ENCODE results near the gene VWA1. TPM values are rescaled to one million over a fixed set of nuclear protein-coding genes. Genes with fewer than 3 reads are reported as not detected.

The VWA1 gene
- total and polyA plus RNA-seq, 2 donors: 5.1 to 16.8 TPM

DNA sequence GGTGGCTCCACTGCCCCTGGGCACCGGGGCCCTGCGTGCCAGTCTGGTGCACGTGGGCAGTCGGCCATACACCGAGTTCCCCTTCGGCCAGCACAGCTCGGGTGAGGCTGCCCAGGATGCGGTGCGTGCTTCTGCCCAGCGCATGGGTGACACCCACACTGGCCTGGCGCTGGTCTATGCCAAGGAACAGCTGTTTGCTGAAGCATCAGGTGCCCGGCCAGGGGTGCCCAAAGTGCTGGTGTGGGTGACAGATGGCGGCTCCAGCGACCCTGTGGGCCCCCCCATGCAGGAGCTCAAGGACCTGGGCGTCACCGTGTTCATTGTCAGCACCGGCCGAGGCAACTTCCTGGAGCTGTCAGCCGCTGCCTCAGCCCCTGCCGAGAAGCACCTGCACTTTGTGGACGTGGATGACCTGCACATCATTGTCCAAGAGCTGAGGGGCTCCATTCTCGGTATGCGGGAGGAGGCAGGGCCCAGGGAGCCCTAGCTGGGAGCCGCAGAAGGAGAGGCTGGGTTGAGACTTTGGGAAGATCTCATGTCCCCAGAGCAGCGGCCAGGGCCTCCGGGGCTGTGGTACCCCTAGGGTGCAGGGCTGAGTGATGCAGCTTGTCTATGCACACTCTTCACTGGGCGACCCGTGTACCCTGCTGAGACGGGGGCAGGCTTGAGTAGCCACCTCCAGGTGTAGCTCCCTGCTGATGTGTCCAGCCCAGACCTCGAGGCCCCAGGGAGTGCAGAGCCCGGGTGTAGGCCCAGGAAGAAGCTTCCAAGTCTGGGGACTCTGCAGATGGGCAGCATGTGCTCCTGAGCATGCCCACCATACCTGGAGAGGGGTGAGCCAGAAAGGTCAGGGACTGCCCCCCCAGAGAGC, 1.8 kb downstream of the VWA1 start:
- Histone ChIP-seq H3K36me3 (ENCODE audit: control insufficient read depth in 2 of 2, insufficient read depth in 2 of 2, low read length in 1 of 2) (no peaks in the 10 kb centered on the region), H3K9me3 (ENCODE audit: control insufficient read depth in 2 of 2, insufficient read depth in 1 of 2, low read length in 1 of 2) (peaks cover 0 to 12% of the 10 kb centered on the region in 2 donors), H3K27me3 (ENCODE audit: control insufficient read depth in 2 of 2, insufficient read depth in 1 of 2, low read length in 1 of 2) (peaks cover 32 to 80% of the 10 kb centered on the region in 2 donors), H3K27ac (ENCODE audit: low read depth in 1 of 2, low read length in 1 of 2) (no peak overlapping the region), H3K4me1 (ENCODE audit: control insufficient read depth in 2 of 2, insufficient read depth in 2 of 2, low read length in 2 of 2) (peaks cover 10 to 31% of the 10 kb centered on the region in 2 donors), H3K4me3 (ENCODE audit: low read length in 2 of 2) (no peak overlapping the region)
- WGBS: 94% methylated on average over 31 of the region's 31 CpGs
- DNase-seq (ENCODE audit: low read depth in 6 of 9, low spot score in 9 of 9): no peak

GRCh38 chr1:1437904-1438376, 2.5 kb downstream of the VWA1 start:
- H3K4me3 ChIP-seq (ENCODE audit: low read length in 2 of 2): no peak overlapping the region
- 83% methylated on average over 11 of the region's 11 CpGs for WGBS

DNA sequence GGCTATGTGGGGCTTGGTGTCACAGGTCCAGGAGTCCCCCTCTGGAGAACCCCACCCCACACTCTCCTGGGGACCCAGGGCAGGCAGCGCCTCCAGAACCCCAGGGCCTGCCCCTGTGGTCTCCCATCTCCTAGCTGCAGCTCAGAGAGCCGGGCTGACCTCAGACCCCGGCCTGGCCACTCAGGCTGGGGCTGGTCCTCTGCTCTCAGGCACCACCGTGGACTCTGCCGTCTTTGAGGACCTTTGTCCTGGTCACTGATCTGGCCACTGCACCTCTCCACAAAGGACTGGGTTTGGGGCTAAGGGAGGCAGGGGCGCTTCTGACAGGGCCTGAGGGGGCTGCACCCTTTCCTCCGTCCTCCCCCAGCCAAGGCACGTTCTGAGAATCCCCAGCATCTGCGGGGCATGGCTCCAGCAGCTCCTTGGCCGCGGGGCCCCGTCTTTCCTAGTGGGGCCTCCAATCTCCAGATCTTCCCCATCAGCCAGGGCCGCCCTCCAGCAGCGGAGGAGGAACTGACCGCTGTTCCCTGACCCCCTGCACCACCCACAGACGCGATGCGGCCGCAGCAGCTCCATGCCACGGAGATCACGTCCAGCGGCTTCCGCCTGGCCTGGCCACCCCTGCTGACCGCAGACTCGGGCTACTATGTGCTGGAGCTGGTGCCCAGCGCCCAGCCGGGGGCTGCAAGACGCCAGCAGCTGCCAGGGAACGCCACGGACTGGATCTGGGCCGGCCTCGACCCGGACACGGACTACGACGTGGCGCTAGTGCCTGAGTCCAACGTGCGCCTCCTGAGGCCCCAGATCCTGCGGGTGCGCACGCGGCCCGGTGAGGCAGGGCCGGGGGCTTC, 3.3 kb downstream of the VWA1 start:
- peaks cover 31 to 65% of the 10 kb centered on the region in 2 donors for H3K27me3 ChIP-seq (ENCODE audit: control insufficient read depth in 2 of 2, insufficient read depth in 1 of 2, low read length in 1 of 2)
- DNase-seq (ENCODE audit: low read depth in 6 of 9, low spot score in 9 of 9): no peak
- H3K36me3 ChIP-seq (ENCODE audit: control insufficient read depth in 2 of 2, insufficient read depth in 2 of 2, low read length in 1 of 2): no peaks in the 10 kb centered on the region
- H3K4me3 ChIP-seq (ENCODE audit: low read length in 2 of 2): no peak overlapping the region
- H3K9me3 ChIP-seq (ENCODE audit: control insufficient read depth in 2 of 2, insufficient read depth in 1 of 2, low read length in 1 of 2): peaks cover 0 to 12% of the 10 kb centered on the region in 2 donors
- H3K27ac ChIP-seq (ENCODE audit: low read depth in 1 of 2, low read length in 1 of 2): no peak overlapping the region
- 95% methylated on average over 45 of the region's 45 CpGs for WGBS
- peaks cover 10 to 27% of the 10 kb centered on the region in 2 donors for H3K4me1 ChIP-seq (ENCODE audit: control insufficient read depth in 2 of 2, insufficient read depth in 2 of 2, low read length in 2 of 2)

More at GRCh38 chr1:1437904-1438376, 2.5 kb downstream of the VWA1 start:
- H3K36me3 ChIP-seq (ENCODE audit: control insufficient read depth in 2 of 2, insufficient read depth in 2 of 2, low read length in 1 of 2): no peaks in the 10 kb centered on the region
- H3K9me3 ChIP-seq (ENCODE audit: control insufficient read depth in 2 of 2, insufficient read depth in 1 of 2, low read length in 1 of 2): peaks cover 0 to 12% of the 10 kb centered on the region in 2 donors
- H3K27me3 ChIP-seq (ENCODE audit: control insufficient read depth in 2 of 2, insufficient read depth in 1 of 2, low read length in 1 of 2): peaks cover 34 to 73% of the 10 kb centered on the region in 2 donors
- H3K4me1 ChIP-seq (ENCODE audit: control insufficient read depth in 2 of 2, insufficient read depth in 2 of 2, low read length in 2 of 2): peaks cover 10 to 31% of the 10 kb centered on the region in 2 donors
- H3K27ac ChIP-seq (ENCODE audit: low read depth in 1 of 2, low read length in 1 of 2): no peak overlapping the region
- DNase-seq (ENCODE audit: low read depth in 6 of 9, low spot score in 9 of 9): no peak

DNA sequence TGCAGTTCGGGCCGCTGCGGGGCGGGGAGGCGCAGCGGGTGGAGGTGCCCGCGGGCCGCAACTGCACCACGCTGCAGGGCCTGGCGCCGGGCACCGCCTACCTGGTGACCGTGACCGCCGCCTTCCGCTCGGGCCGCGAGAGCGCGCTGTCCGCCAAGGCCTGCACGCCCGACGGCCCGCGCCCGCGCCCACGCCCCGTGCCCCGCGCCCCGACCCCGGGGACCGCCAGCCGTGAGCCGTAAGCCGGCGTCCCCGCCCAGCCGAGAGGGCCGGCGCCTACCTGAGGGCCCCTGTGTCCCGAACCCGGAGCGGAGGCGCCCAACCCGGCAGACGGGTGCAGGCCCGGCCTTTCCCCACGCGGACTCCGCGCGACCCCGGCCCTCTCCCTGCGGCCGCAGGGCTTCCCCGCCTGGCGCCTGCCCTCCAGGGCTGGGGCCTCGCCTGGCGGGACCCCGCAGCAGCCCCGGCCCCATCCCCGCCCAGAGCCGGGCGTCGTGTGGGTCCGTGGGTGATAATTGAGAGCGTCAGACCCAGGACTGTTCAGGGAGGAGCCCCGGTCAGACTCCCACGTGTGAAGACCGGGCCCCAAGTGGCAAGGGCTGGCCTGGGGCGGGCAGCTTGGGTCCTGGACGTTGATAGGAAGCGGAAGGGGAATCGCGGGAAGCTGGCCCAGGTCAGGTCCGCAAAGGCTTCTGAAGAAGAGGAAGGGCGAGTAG, 4.2 kb downstream of the VWA1 start:
- WGBS: 93% methylated on average over 82 of the region's 82 CpGs
- Histone ChIP-seq H3K36me3 (ENCODE audit: control insufficient read depth in 2 of 2, insufficient read depth in 2 of 2, low read length in 1 of 2) (no peaks in the 10 kb centered on the region), H3K4me3 (ENCODE audit: low read length in 2 of 2) (no peak overlapping the region), H3K4me1 (ENCODE audit: control insufficient read depth in 2 of 2, insufficient read depth in 2 of 2, low read length in 2 of 2) (peaks cover 10 to 17% of the 10 kb centered on the region in 2 donors), H3K27me3 (ENCODE audit: control insufficient read depth in 2 of 2, insufficient read depth in 1 of 2, low read length in 1 of 2) (peaks cover 24 to 58% of the 10 kb centered on the region in 2 donors), H3K9me3 (ENCODE audit: control insufficient read depth in 2 of 2, insufficient read depth in 1 of 2, low read length in 1 of 2) (peaks cover 0 to 12% of the 10 kb centered on the region in 2 donors), H3K27ac (ENCODE audit: low read depth in 1 of 2, low read length in 1 of 2) (no peak overlapping the region)
- no peak for DNase-seq (ENCODE audit: low read depth in 6 of 9, low spot score in 9 of 9)

DNA sequence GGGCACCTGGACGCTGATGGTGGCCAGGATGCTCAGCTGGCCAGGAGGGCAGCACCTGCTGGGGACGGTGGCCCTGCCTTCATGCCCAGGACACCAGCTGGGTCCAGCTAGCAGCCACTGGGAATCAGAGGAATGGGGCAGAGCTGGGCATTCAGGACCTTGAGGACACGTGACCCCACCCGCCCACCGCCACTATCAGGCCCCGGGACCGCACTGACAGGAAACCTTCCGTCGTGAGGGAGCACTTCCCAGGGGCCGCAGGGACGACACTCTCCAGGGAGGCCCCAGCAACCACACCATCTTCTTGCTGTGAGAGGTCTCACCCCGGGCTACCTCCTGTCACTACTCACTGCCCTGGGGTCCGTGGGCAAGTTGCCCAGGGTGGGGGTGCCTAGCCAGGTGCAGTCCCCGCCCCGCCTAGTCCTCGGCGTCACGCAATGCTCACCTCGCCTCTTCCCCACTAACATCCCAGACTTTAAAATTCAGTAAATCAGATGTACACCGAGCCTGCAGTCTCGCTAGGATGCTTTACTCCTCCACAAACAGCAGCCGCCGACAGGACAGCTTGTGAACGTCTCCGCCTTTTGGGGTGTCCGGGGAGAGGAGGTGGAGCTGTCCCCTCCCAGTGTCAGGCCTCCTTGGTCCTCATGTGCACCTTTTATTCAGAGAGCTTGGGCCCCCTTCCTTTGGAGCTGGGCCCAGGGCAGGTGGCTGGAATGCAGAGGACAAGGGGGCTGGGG, 4.9 kb downstream of the VWA1 start:
- WGBS: 87% methylated on average over 26 of the region's 26 CpGs

GRCh38 chr1:1441002-1441888, 5.8 kb downstream of the VWA1 start:
- Histone ChIP-seq H3K4me3 (ENCODE audit: low read length in 2 of 2) (no peak overlapping the region), H3K27ac (ENCODE audit: low read depth in 1 of 2, low read length in 1 of 2) (no peak overlapping the region), H3K36me3 (ENCODE audit: control insufficient read depth in 2 of 2, insufficient read depth in 2 of 2, low read length in 1 of 2) (no peaks in the 10 kb centered on the region), H3K9me3 (ENCODE audit: control insufficient read depth in 2 of 2, insufficient read depth in 1 of 2, low read length in 1 of 2) (peaks cover 0 to 9% of the 10 kb centered on the region in 2 donors), H3K4me1 (ENCODE audit: control insufficient read depth in 2 of 2, insufficient read depth in 2 of 2, low read length in 2 of 2) (peaks cover 0 to 7% of the 10 kb centered on the region in 2 donors), H3K27me3 (ENCODE audit: control insufficient read depth in 2 of 2, insufficient read depth in 1 of 2, low read length in 1 of 2) (peaks cover 9 to 46% of the 10 kb centered on the region in 2 donors)
- DNase-seq (ENCODE audit: low read depth in 6 of 9, low spot score in 9 of 9): peak in 2 of 9 donors; percentile 40 to 46
- WGBS: 53% methylated on average over 29 of the region's 29 CpGs

More for the DNA sequence above, 4.9 kb downstream of the VWA1 start:
- Histone ChIP-seq H3K36me3 (ENCODE audit: control insufficient read depth in 2 of 2, insufficient read depth in 2 of 2, low read length in 1 of 2) (no peaks in the 10 kb centered on the region), H3K4me1 (ENCODE audit: control insufficient read depth in 2 of 2, insufficient read depth in 2 of 2, low read length in 2 of 2) (peaks cover 7 to 11% of the 10 kb centered on the region in 2 donors), H3K9me3 (ENCODE audit: control insufficient read depth in 2 of 2, insufficient read depth in 1 of 2, low read length in 1 of 2) (peaks cover 0 to 9% of the 10 kb centered on the region in 2 donors), H3K4me3 (ENCODE audit: low read length in 2 of 2) (no peak overlapping the region), H3K27ac (ENCODE audit: low read depth in 1 of 2, low read length in 1 of 2) (no peak overlapping the region), H3K27me3 (ENCODE audit: control insufficient read depth in 2 of 2, insufficient read depth in 1 of 2, low read length in 1 of 2) (peaks cover 17 to 51% of the 10 kb centered on the region in 2 donors)
- no peak for DNase-seq (ENCODE audit: low read depth in 6 of 9, low spot score in 9 of 9)

DNA sequence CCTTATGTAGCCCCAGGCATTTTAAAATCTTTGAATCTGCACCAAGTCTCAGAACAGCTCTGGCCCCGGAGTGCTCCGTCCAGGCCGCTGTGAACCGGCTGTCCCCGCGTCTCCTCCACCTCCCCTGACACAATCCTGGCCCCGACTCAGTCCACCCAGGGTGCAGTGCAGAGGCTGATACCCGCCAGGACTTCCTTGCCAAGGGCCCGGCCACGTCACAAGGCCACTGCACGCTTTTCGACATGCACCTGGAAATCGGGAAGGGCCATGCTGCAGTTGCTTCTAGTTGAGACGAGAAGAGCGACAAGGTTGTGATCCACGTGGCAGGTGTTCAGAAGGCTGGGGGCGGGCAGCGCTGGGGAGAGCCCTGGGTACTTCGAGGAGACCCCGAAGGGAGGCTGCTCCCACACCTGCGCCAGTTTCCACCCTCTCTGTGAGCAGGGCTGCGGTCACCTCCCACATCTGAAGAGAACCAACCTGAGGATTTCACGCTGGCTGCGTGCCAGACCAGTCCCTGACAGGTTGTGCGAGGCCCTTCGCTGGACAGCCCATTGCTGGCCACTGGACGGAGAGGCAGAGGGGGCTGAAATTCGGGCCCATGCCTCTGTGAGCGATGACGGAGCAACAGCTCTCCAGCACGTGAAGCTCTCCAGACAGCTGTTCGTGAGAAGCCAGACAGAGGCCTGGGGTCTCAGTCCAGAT, 6.7 kb downstream of the VWA1 start:
- Histone ChIP-seq H3K27ac (ENCODE audit: low read depth in 1 of 2, low read length in 1 of 2) (no peak overlapping the region), H3K4me1 (ENCODE audit: control insufficient read depth in 2 of 2, insufficient read depth in 2 of 2, low read length in 2 of 2) (peaks cover 0 to 3% of the 10 kb centered on the region in 2 donors), H3K4me3 (ENCODE audit: low read length in 2 of 2) (no peak overlapping the region), H3K36me3 (ENCODE audit: control insufficient read depth in 2 of 2, insufficient read depth in 2 of 2, low read length in 1 of 2) (no peaks in the 10 kb centered on the region), H3K9me3 (ENCODE audit: control insufficient read depth in 2 of 2, insufficient read depth in 1 of 2, low read length in 1 of 2) (peaks cover 0 to 6% of the 10 kb centered on the region in 2 donors), H3K27me3 (ENCODE audit: control insufficient read depth in 2 of 2, insufficient read depth in 1 of 2, low read length in 1 of 2) (peaks cover 2 to 36% of the 10 kb centered on the region in 2 donors)
- no peak for DNase-seq (ENCODE audit: low read depth in 6 of 9, low spot score in 9 of 9)
- 96% methylated on average over 32 of the region's 32 CpGs for WGBS
